ENCODE results near the gene KLHL29.

KLHL29 gene

GRCh38 chr2:23622966-23623675, 238.1 kb downstream of the KLHL29 start:
- no peaks in the 10 kb centered on the region for H4K20me1 ChIP-seq (ENCODE audit: insufficient read depth, low read length)

GRCh38 chr2:23624378-23624777, 239.4 kb downstream of the KLHL29 start:
- Histone ChIP-seq H3K27me3 (replicated peaks; ENCODE audit: insufficient read depth, low read length) (no peaks in the 10 kb centered on the region), H4K20me1 (ENCODE audit: insufficient read depth, low read length) (no peaks in the 10 kb centered on the region), H3K36me3 (replicated peaks; ENCODE audit: insufficient read depth, low read length) (no peaks in the 10 kb centered on the region), H2AFZ (ENCODE audit: low read length) (no peak overlapping the region), H3K9me2 (replicated peaks; ENCODE audit: insufficient read depth, low read length) (no peaks in the 10 kb centered on the region), H3K9ac (ENCODE audit: low read length) (no peak overlapping the region), H3K4me1 (ENCODE audit: low read length) (no peaks in the 10 kb centered on the region), H3F3A (ENCODE audit: insufficient read depth, low read length) (no peaks in the 10 kb centered on the region), H3K27ac (ENCODE audit: low read length) (no peak overlapping the region), H3K4me3 (ENCODE audit: low read length) (no peak overlapping the region), H3K4me2 (ENCODE audit: low read depth, low read length) (no peak overlapping the region), H3K9me3 (replicated peaks; ENCODE audit: insufficient read depth, low read length) (no peaks in the 10 kb centered on the region), H3K79me2 (ENCODE audit: low read length) (no peaks in the 10 kb centered on the region)
- TF ChIP-seq CTCF (IDR thresholded peaks at IDR 0.05; ENCODE audit: low read length) (peak; percentile 64), EZH2phosphoT487 (IDR thresholded peaks at IDR 0.05; ENCODE audit: low read length) (no peak)
- DNase-seq, result no peak

More at GRCh38 chr2:23622966-23623675, 238.1 kb downstream of the KLHL29 start:
- no peaks in the 10 kb centered on the region for H3K4me1 ChIP-seq (ENCODE audit: low read length)
- no peaks in the 10 kb centered on the region for H3K9me3 ChIP-seq (replicated peaks; ENCODE audit: insufficient read depth, low read length)
- TF ChIP-seq CTCF (IDR thresholded peaks at IDR 0.05; ENCODE audit: low read length), result no peak
- TF ChIP-seq EZH2 (optimal IDR thresholded peaks at IDR 0.05; ENCODE audit: low read depth, low read length), result no peak
- TF ChIP-seq EZH2phosphoT487 (IDR thresholded peaks at IDR 0.05; ENCODE audit: low read length), result no peak
- H3K27me3 ChIP-seq (replicated peaks; ENCODE audit: insufficient read depth, low read length), result no peaks in the 10 kb centered on the region
- H2AFZ ChIP-seq (ENCODE audit: low read length), result no peak overlapping the region
- no peak overlapping the region for H3K4me3 ChIP-seq (ENCODE audit: low read length)
- no peak overlapping the region for H3K9ac ChIP-seq (ENCODE audit: low read length)
- DNase-seq, result no peak
- H3K9me2 ChIP-seq (replicated peaks; ENCODE audit: insufficient read depth, low read length), result no peaks in the 10 kb centered on the region
- no peaks in the 10 kb centered on the region for H3K36me3 ChIP-seq (replicated peaks; ENCODE audit: insufficient read depth, low read length)
- no peak overlapping the region for H3K4me2 ChIP-seq (ENCODE audit: low read depth, low read length)
- H3K27ac ChIP-seq (ENCODE audit: low read length), result no peak overlapping the region
- no peaks in the 10 kb centered on the region for H3K79me2 ChIP-seq (ENCODE audit: low read length)
- no peaks in the 10 kb centered on the region for H3F3A ChIP-seq (ENCODE audit: insufficient read depth, low read length)

- no peak for TF ChIP-seq EZH2 (optimal IDR thresholded peaks at IDR 0.05; ENCODE audit: low read depth, low read length)
- no peak for TF ChIP-seq CTCF (IDR thresholded peaks at IDR 0.05; ENCODE audit: low read length)
- TF ChIP-seq EZH2phosphoT487 (IDR thresholded peaks at IDR 0.05; ENCODE audit: low read length), result no peak
- Histone ChIP-seq H3K9me3 (replicated peaks; ENCODE audit: insufficient read depth, low read length) (no peaks in the 10 kb centered on the region), H4K20me1 (ENCODE audit: insufficient read depth, low read length) (no peaks in the 10 kb centered on the region), H3K4me1 (ENCODE audit: low read length) (no peaks in the 10 kb centered on the region), H3K9me2 (replicated peaks; ENCODE audit: insufficient read depth, low read length) (no peaks in the 10 kb centered on the region), H3K36me3 (replicated peaks; ENCODE audit: insufficient read depth, low read length) (no peaks in the 10 kb centered on the region), H3K4me2 (ENCODE audit: low read depth, low read length) (no peak overlapping the region), H3F3A (ENCODE audit: insufficient read depth, low read length) (no peaks in the 10 kb centered on the region), H3K27me3 (replicated peaks; ENCODE audit: insufficient read depth, low read length) (no peaks in the 10 kb centered on the region), H3K79me2 (ENCODE audit: low read length) (no peaks in the 10 kb centered on the region), H3K9ac (ENCODE audit: low read length) (no peak overlapping the region), H2AFZ (ENCODE audit: low read length) (no peak overlapping the region), H3K4me3 (ENCODE audit: low read length) (no peak overlapping the region), H3K27ac (ENCODE audit: low read length) (no peak overlapping the region)
- no peak for DNase-seq
Measured at GRCh38 chr2:23624915-23625314, 239.9 kb downstream of the KLHL29 start.
